C4-2B (cell line): ENCODE measurements around the gene FAM83G.

ENCODE experiments used
- ZFX ChIP-seq: fragments of 450-650 bp; IDR thresholded peaks from 2 replicates; pipeline ENCODE4 v1.6.1; 2017
- TF ChIP-seq, protein P1 (sequence below): fragments of 450-650 bp; conservative IDR thresholded peaks from 2 replicates; pipeline ENCODE4 v1.5.1; 2017; ENCODE audit warnings: mild to moderate bottlenecking

DNA sequence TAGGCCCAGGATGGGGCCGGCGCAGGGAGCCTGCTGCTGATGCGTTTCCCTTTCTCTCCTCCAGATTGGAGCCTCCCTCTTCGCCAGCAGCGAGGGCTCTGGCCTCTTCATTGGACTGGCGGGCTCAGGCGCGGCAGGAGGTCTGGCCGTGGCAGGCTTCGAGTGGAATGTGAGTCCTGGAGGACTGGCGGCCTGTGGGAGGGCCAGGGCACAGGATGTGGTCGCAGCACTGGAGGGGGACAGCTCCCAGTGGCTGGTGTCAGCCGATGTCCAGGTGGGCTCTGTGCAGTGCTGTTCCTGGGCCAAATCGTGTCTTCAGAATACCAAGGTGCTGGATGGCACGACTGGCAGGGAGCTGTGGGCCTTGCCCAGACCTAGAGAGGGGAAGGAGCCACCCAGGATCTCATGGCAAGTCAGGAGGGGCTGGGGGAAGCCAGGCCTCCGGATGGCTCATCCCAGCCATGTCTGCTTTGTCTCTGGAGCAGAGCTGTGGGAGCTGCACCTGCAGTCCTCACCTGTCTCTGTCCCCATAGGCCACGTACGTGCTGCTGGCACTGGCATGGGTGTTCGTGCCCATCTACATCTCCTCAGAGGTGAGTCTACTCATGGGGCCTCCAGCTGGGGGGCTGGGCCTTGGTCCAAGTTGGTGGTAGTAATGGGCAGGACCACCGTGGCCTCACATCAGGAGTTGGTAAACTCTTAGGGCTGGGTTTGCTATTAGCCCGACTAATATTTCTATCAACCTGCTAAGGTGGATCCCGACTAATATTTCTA lies 45.3 kb downstream of the FAM83G start:
- TF ChIP-seq, protein P1, sequence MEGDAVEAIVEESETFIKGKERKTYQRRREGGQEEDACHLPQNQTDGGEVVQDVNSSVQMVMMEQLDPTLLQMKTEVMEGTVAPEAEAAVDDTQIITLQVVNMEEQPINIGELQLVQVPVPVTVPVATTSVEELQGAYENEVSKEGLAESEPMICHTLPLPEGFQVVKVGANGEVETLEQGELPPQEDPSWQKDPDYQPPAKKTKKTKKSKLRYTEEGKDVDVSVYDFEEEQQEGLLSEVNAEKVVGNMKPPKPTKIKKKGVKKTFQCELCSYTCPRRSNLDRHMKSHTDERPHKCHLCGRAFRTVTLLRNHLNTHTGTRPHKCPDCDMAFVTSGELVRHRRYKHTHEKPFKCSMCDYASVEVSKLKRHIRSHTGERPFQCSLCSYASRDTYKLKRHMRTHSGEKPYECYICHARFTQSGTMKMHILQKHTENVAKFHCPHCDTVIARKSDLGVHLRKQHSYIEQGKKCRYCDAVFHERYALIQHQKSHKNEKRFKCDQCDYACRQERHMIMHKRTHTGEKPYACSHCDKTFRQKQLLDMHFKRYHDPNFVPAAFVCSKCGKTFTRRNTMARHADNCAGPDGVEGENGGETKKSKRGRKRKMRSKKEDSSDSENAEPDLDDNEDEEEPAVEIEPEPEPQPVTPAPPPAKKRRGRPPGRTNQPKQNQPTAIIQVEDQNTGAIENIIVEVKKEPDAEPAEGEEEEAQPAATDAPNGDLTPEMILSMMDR = no peak
- TF ChIP-seq ZFX = no peak
